ENCODE data around the gene MXD3.

GRCh38 chr5:177339107-177339638, 27.5 kb upstream of the MXD3 start:
- TF ChIP-seq CTCF (IDR thresholded peaks at IDR 0.05) (no peak), POLR2A (IDR thresholded peaks at IDR 0.05) (no peak)

Measured in adrenal gland (tissue), 5 donors.